Adrenal gland (tissue), 19 donors: ENCODE measurements around the gene MRPL36. TPM values are rescaled to one million over a fixed set of nuclear protein-coding genes. Genes with fewer than 3 reads are reported as not detected.

ENCODE experiments used
- DNase-seq, 7 donors: peaks; one replicate each; pipeline ENCODE4 v3.0.0-alpha.2; 2019 to 2020
- H3K27ac ChIP-seq, 5 donors: fragments of 200-600 bp; sonication (generic) in 4 of 5; 1 replicate in 3 of 5; 2 replicates in 2 of 5; pipeline versions ENCODE4 v1.5.1 to v1.8.0; 2016 to 2020; ENCODE audit warnings: mild to moderate bottlenecking in 1 of 5
- H3K27me3 ChIP-seq: fragments of 200-600 bp; 2 replicates; pipeline ENCODE4 v1.8.0; 2021
- H3K36me3 ChIP-seq, 2 donors: fragments of 200-600 bp; replicated peaks in 1 of 2; 1 replicate in 1 of 2; 2 replicates in 1 of 2; pipeline versions ENCODE4 v1.5.1 to v1.8.0; 2018 to 2022
- H3K4me1 ChIP-seq, 2 donors: fragments of 200-600 bp; replicated peaks in 1 of 2; 1 replicate in 1 of 2; 2 replicates in 1 of 2; pipeline versions ENCODE4 v1.5.1 to v1.8.0; 2018 to 2021
- H3K4me3 ChIP-seq, 4 donors: fragments of 200-600 bp; sonication (generic) in 3 of 4; one replicate each; pipeline ENCODE4 v1.5.1; 2016 to 2018
- H3K9me3 ChIP-seq, 3 donors: fragments of 200-600 bp; sonication (generic) in 1 of 3; replicated peaks in 1 of 3; 1 replicate in 2 of 3; 2 replicates in 1 of 3; pipeline versions ENCODE4 v1.5.1 to v1.8.0; 2016 to 2021
- POLR2A ChIP-seq, 2 donors: fragments of 450-650 bp; IDR thresholded peaks; one replicate each; pipeline ENCODE4 v1.6.1; 2017; ENCODE audit warnings: antibody characterized with exemption in 2 of 2, mild to moderate bottlenecking in 2 of 2, moderate library complexity in 1 of 2
- WGBS, 4 donors: extraction: QIAGEN DNeasy Blood & Tissue Kit in 2 of 4; methylation state at CpG; one replicate each; pipeline versions ENCODE4 v1.1.5 to v1.1.7; 2013 to 2017; 5-methylcytosine and 5-hydroxymethylcytosine counted together
- intact Hi-C, 2 donors: fragments of 100-400 bp; cut with DNase I; formaldehyde crosslinking; loops; one replicate each; pipeline versions ENCODE4 v1.14.1 to v1.15.0; 2022 to 2023
- long read RNA-seq, 10 donors: library from polyadenylated mRNA in 3 of 10; unstranded in 2 of 10; stranded (forward) in 1 of 10; transcript quantifications; one replicate each; pipeline ENCODE4 v2.0.0 and lab custom pipeline, GENCODE V29; 2021 to 2026
- polyA plus RNA-seq, 3 donors: library from polyadenylated mRNA; stranded (reverse); fragments of 200-250 nt in 2 of 3; fragments of 350-450 nt in 1 of 3; fragmentation: Illumina TruSeq in 1 of 3; extraction: RNeasy Lipid Tissue Mini Kit (QIAGEN cat#74804) in 1 of 3; gene quantifications; one replicate each; pipeline ENCODE4 v1.2.3, GENCODE V29; 2013 to 2014
- total RNA-seq, 9 donors: library from RNA; depleted of rRNA in 4 of 9; stranded (reverse); fragments of >200 nt in 4 of 9; fragments of 120-200 nt in 1 of 9; fragmentation: NEBNext Ultra II Directional in 1 of 9; extraction: Animal tissue kit (Norgen Biotek cat#: 25700) in 1 of 9; gene quantifications; one replicate each; pipeline versions ENCODE4 v1.1.0 to v1.2.4, GENCODE V29; 2013 to 2023
- TF ChIP-seq, protein P1 (sequence below), 6 experiments: fragments of 450-650 bp in 4 of 6; fragments of 200-600 bp in 2 of 6; sonication (generic) in 1 of 6; IDR thresholded peaks; 1 replicate in 5 of 6; 2 replicates in 1 of 6; pipeline versions ENCODE4 v1.5.1 to v1.8.0; 2016 to 2021; ENCODE audit warnings: antibody characterized with exemption in 6 of 6, mild to moderate bottlenecking in 2 of 6, moderate library complexity in 1 of 6
- donor health status: healthy with polysubstance abuse.
- donor health status: Bipolar disorder and iron deficiency.
- donor health status: DM: yes; HTN: yes; CAD: no.
- donor health status: DM: no; HTN: no; CAD: no.
- donor health status: DM: no; HTN: no; CAD: no.
- donor health status: DM: yes; HTN: yes; CAD: no.

Gene MRPL36
- 10 to 100 TPM; 23.3 to 97.4 (median 53.7) TPM for total RNA-seq
- polyA plus RNA-seq: 10 to 100 TPM; 57.4 to 93.0 (median 67.0) TPM
- long read RNA-seq, donor 1, transcript MRPL36-204 (2 exons, 686 nt): minor isoform, 11 of 331 reads
- long read RNA-seq, donor 1, transcript MRPL36-202 (2 exons, 610 nt): major isoform, 21 of 331 reads
- long read RNA-seq, donor 1, partial matches to known transcripts: 82 of 331 reads
- long read RNA-seq, donor 1, other reads (novel, unspliced or antisense): 217 of 331 reads
- long read RNA-seq, donor 2, transcript MRPL36-204 (2 exons, 686 nt): minor isoform, 6 of 194 reads
- long read RNA-seq, donor 2, transcript MRPL36-202 (2 exons, 610 nt): major isoform, 11 of 194 reads
- long read RNA-seq, donor 2, partial matches to known transcripts: 42 of 194 reads
- long read RNA-seq, donor 2, other reads (novel, unspliced or antisense): 135 of 194 reads
- long read RNA-seq, donor 3, transcript MRPL36-204 (2 exons, 686 nt): minor isoform, 10 of 25 reads
- long read RNA-seq, donor 3, transcript MRPL36-202 (2 exons, 610 nt): major isoform, 14 of 25 reads
- long read RNA-seq, donor 3, partial matches to known transcripts: 0 of 25 reads
- long read RNA-seq, donor 3, other reads (novel, unspliced or antisense): 0 of 25 reads
- long read RNA-seq, donor 4, transcript MRPL36-202 (2 exons, 610 nt): major isoform, 39 of 69 reads
- long read RNA-seq, donor 4, transcript MRPL36-204 (2 exons, 686 nt): minor isoform, 17 of 69 reads
- long read RNA-seq, donor 4, partial matches to known transcripts: 8 of 69 reads
- long read RNA-seq, donor 4, other reads (novel, unspliced or antisense): 5 of 69 reads
- long read RNA-seq, donor 5, transcript MRPL36-204 (2 exons, 686 nt): minor isoform, 27 of 82 reads
- long read RNA-seq, donor 5, transcript MRPL36-202 (2 exons, 610 nt): major isoform, 31 of 82 reads
- long read RNA-seq, donor 5, partial matches to known transcripts: 0 of 82 reads
- long read RNA-seq, donor 5, other reads (novel, unspliced or antisense): 23 of 82 reads
- long read RNA-seq, donor 6, transcript MRPL36-202 (2 exons, 610 nt): major isoform, 23 of 49 reads
- long read RNA-seq, donor 6, transcript MRPL36-204 (2 exons, 686 nt): minor isoform, 13 of 49 reads
- long read RNA-seq, donor 6, partial matches to known transcripts: 10 of 49 reads
- long read RNA-seq, donor 6, other reads (novel, unspliced or antisense): 2 of 49 reads
- long read RNA-seq, donor 7, transcript MRPL36-202 (2 exons, 610 nt): major isoform, 14 of 36 reads
- long read RNA-seq, donor 7, partial matches to known transcripts: 18 of 36 reads
- long read RNA-seq, donor 7, other reads (novel, unspliced or antisense): 0 of 36 reads
- long read RNA-seq, donor 8, transcript MRPL36-204 (2 exons, 686 nt): major isoform, 14 of 347 reads
- long read RNA-seq, donor 8, transcript MRPL36-202 (2 exons, 610 nt): minor isoform, 11 of 347 reads
- long read RNA-seq, donor 8, partial matches to known transcripts: 54 of 347 reads
- long read RNA-seq, donor 8, other reads (novel, unspliced or antisense): 268 of 347 reads
- long read RNA-seq, donor 9, transcript MRPL36-204 (2 exons, 686 nt): minor isoform, 9 of 247 reads
- long read RNA-seq, donor 9, transcript MRPL36-202 (2 exons, 610 nt): major isoform, 15 of 247 reads
- long read RNA-seq, donor 9, partial matches to known transcripts: 56 of 247 reads
- long read RNA-seq, donor 9, other reads (novel, unspliced or antisense): 166 of 247 reads
- long read RNA-seq, donor 10, transcript MRPL36-202 (2 exons, 610 nt): minor isoform, 8 of 39 reads
- long read RNA-seq, donor 10, transcript MRPL36-204 (2 exons, 686 nt): major isoform, 11 of 39 reads
- long read RNA-seq, donor 10, partial matches to known transcripts: 20 of 39 reads
- long read RNA-seq, donor 10, other reads (novel, unspliced or antisense): 0 of 39 reads

DNA sequence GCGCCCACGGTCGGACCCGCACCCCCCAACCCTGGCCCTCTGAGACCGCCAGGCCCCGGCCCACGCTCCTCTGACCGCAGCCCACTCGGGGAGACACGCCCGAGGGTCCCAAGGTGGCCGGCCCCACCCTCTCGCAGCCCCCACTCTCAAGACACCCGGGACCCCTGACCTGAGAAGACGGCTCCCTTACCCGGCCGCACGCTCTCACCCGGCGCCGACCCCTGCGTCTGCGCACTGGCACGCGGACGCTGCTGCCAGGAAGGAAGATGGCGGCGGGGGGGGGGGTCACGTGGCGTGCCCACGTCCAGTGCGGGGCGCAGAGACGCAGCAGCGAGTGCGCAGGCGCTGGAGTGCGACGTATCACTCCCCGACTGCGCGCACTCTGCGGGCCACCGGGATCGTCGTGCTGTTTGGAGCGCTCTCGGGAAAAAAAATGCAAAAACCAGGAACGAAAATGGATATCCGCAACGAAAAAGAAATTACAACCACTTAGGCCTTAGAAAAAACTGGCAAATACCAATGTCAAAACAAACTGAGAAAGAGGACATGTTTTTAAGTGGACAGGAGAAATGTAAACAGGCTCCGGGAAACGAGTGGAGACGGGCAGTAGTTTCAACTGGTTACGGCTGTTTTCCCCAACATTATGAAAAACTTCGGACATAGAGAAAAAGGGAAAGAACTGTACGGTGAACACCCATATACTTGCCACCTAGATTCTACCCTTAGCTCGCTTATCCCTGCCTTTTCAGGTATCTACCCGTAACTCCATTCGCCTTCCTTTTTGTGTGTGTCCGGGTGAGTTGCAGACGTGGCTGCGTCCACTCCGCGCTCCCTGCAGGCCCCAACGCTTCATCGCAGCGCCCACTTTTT lies at the start of gene MRPL36:
MRPL36 (minus strand) TSS at position 236 of the 870 bp plus-strand sequence. CDS start 902 bp downstream, outside the sequence.
- H3K27me3 ChIP-seq: no peaks in the 10 kb centered on the region
- peak within 1 kb of the TSS; percentile 27 to 79 (median 54) for H3K4me3 ChIP-seq
- 2 to 5% (median 4%) methylated on average over 40 to 68 of the region's 68 CpGs for WGBS, 4 donors
- intact Hi-C loops: no loop called here
- H3K36me3 ChIP-seq: peaks cover 0 to 38% of the 10 kb centered on the region in 2 donors
- TF ChIP-seq, protein P1, sequence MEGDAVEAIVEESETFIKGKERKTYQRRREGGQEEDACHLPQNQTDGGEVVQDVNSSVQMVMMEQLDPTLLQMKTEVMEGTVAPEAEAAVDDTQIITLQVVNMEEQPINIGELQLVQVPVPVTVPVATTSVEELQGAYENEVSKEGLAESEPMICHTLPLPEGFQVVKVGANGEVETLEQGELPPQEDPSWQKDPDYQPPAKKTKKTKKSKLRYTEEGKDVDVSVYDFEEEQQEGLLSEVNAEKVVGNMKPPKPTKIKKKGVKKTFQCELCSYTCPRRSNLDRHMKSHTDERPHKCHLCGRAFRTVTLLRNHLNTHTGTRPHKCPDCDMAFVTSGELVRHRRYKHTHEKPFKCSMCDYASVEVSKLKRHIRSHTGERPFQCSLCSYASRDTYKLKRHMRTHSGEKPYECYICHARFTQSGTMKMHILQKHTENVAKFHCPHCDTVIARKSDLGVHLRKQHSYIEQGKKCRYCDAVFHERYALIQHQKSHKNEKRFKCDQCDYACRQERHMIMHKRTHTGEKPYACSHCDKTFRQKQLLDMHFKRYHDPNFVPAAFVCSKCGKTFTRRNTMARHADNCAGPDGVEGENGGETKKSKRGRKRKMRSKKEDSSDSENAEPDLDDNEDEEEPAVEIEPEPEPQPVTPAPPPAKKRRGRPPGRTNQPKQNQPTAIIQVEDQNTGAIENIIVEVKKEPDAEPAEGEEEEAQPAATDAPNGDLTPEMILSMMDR (IDR thresholded peaks at IDR 0.05): peak in 1 of 6 experiments; percentile 1
- TF ChIP-seq POLR2A (IDR thresholded peaks at IDR 0.05): peak; percentile 80 to 93
- H3K9me3 ChIP-seq: no peaks in the 10 kb centered on the region
- H3K27ac ChIP-seq: peak within 1 kb of the TSS; percentile 55 to 90 (median 86)
- peak; percentile 94 to 98 (median 96) for DNase-seq
- H3K4me1 ChIP-seq: peaks cover 7 to 16% of the 10 kb centered on the region in 2 donors

DNA sequence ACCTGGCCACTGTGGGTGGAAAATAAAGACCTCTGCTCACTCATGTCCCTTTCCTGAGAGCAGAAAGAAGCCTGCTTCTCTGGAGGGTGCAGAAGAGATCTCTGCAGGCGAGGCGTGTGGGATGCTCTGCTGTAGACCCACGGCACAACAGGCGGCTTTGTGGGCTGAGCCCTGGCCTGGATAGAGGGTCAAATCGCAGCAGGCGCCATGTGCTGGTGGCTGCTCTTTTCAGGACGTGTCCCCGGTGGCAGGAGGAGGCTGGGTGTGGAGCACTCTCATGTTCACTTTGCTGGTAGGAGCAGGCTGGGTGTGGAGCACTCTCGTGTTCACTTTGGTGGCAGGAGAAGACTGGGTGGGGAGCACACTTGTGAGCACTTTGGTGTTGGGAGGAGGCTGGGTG lies 48.0 kb upstream of the MRPL36 start:
- H3K4me3 ChIP-seq: no peak overlapping the region
- intact Hi-C loops: no loop called here
- no peak overlapping the region for H3K27ac ChIP-seq
- H3K36me3 ChIP-seq: no peaks in the 10 kb centered on the region
- H3K4me1 ChIP-seq: no peaks in the 10 kb centered on the region
- 72 to 78% (median 73%) methylated on average over 8 to 9 of the region's 9 CpGs for WGBS, 4 donors
- H3K27me3 ChIP-seq: peaks cover 4% of the 10 kb centered on the region
- DNase-seq: no peak
- no peak for TF ChIP-seq POLR2A (IDR thresholded peaks at IDR 0.05)
- TF ChIP-seq, protein P1 (IDR thresholded peaks at IDR 0.05): no peak
- no peaks in the 10 kb centered on the region for H3K9me3 ChIP-seq

DNA sequence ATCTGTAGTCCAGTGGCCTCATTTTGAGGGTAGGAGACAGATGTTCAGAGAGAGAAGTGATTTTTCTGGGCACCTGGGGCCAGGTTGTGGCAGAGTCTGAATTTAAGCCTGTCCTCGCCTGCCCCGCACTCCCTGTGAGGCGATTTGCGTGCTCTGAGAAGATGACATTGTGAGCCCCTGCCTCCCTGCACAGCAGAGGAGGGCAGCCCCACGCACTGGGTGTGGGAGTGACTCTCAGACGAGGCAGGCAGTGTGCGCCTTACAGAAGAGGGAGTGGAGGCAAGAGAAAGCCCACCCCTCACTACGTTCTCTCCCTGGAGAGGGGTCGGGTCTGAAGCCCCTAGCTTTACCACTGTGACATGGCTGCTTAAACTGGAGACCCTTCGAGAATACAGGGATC lies 47.4 kb upstream of the MRPL36 start:
- DNase-seq: no peak
- Histone ChIP-seq H3K36me3 (no peaks in the 10 kb centered on the region), H3K9me3 (no peaks in the 10 kb centered on the region), H3K4me3 (no peak overlapping the region), H3K27ac (no peak overlapping the region), H3K27me3 (peaks cover 4% of the 10 kb centered on the region), H3K4me1 (no peaks in the 10 kb centered on the region)
- intact Hi-C loops: no loop called here
- TF ChIP-seq, protein P1 (IDR thresholded peaks at IDR 0.05): no peak
- no peak for TF ChIP-seq POLR2A (IDR thresholded peaks at IDR 0.05)
- WGBS, 4 donors: 62 to 75% (median 64%) methylated on average over 5 to 10 of the region's 10 CpGs
